Endothelial cell of umbilical vein (primary cell): ENCODE data around the gene ITPR2. TPM values are rescaled to one million over a fixed set of nuclear protein-coding genes. Genes with fewer than 3 reads are reported as not detected.

Experiments used
- BruUV-seq: library from RNA; stranded (reverse); fragments of 400-500 nt; replicated peaks from 2 replicates; lab custom pipeline; 2021; lab: Mats Ljungman, UMichigan
- CTCF ChIA-PET: fragments of 300-600, 350-600 bp; sonication (Branson Sonifier 250); formaldehyde crosslinking; loops from one replicate; lab custom pipeline; 2021; ENCODE audit warnings: antibody characterized with exemption, inconsistent platforms; lab: Charles Lee
- POLR2A ChIA-PET: fragments of 300-600, 350-600 bp; sonication (Branson Sonifier 250); formaldehyde crosslinking; loops from one replicate; lab custom pipeline; 2021; ENCODE audit warnings: antibody characterized with exemption, inconsistent platforms; lab: Charles Lee
- DNase-seq: peaks from one replicate; pipeline ENCODE4 v3.0.0-alpha.2; 2011; ENCODE audit warnings: low read depth, low spot score
- FAIRE-seq: peaks from 2 replicates; lab custom pipeline; 2011; peaks lifted over from hg19 to GRCh38; lab: Jason Lieb, UNC
- H2AFZ ChIP-seq: 2 replicates; pipeline ENCODE4 v1.6.0; 2012; ENCODE audit warnings: low read depth, low read length, control low read depth, inconsistent platforms
- H3K27ac ChIP-seq: 2 replicates; pipeline ENCODE4 v1.5.1; 2011; ENCODE audit warnings: low read depth, mild to moderate bottlenecking, control low read depth, low read length, moderate library complexity; ENCODE audit not compliant: insufficient read depth
- H3K27me3 ChIP-seq, 2 experiments: 2 replicates each; pipeline versions ENCODE4 v1.6.0 to v1.6.1; 2011; ENCODE audit warnings: low read length in 2 of 2, mixed read lengths in 1 of 2; ENCODE audit not compliant: control insufficient read depth in 2 of 2, insufficient read depth in 2 of 2
- H3K36me3 ChIP-seq, 2 experiments: 2 replicates in 1 of 2; 3 replicates in 1 of 2; pipeline ENCODE4 v1.5.1; 2011; ENCODE audit warnings: low read length in 2 of 2, mild to moderate bottlenecking in 1 of 2, moderate library complexity in 1 of 2; ENCODE audit not compliant: control insufficient read depth in 2 of 2, insufficient read depth in 2 of 2; ENCODE audit errors: extremely low read depth in 1 of 2
- H3K4me1 ChIP-seq: 3 replicates; pipeline ENCODE4 v1.5.1; 2011; ENCODE audit warnings: mild to moderate bottlenecking, low read length; ENCODE audit not compliant: control insufficient read depth, insufficient read depth; ENCODE audit errors: extremely low read depth
- H3K4me2 ChIP-seq: 2 replicates; pipeline ENCODE4 v1.6.1; 2011; ENCODE audit warnings: low read length, control low read depth, mixed read lengths; ENCODE audit not compliant: insufficient read depth
- H3K4me3 ChIP-seq, 3 experiments: fragments of 200-600 bp in 1 of 3; sonication (generic), shearing (Covaris generic) in 1 of 3; replicated peaks in 1 of 3; 2 replicates each; pipeline ENCODE4 v1.5.1; 2011 to 2016; ENCODE audit warnings: control low read depth in 3 of 3, low read length in 3 of 3, mild to moderate bottlenecking in 2 of 3, inconsistent platforms in 1 of 3, low read depth in 1 of 3, moderate library complexity in 1 of 3; ENCODE audit not compliant: insufficient read depth in 1 of 3
- H3K79me2 ChIP-seq: 2 replicates; pipeline ENCODE4 v1.6.0; 2012; ENCODE audit warnings: low read length, inconsistent platforms; ENCODE audit not compliant: control insufficient read depth, insufficient read depth
- H3K9ac ChIP-seq: replicated peaks from 2 replicates; pipeline ENCODE3; 2011; ENCODE audit warnings: low read length, control low read depth; ENCODE audit not compliant: insufficient read depth; ENCODE audit errors: extremely low read depth
- H3K9me1 ChIP-seq: replicated peaks from 3 replicates; pipeline ENCODE4 v1.6.0; 2011; ENCODE audit warnings: mild to moderate bottlenecking, low read length; ENCODE audit not compliant: control insufficient read depth, insufficient read depth; ENCODE audit errors: extremely low read depth
- H3K9me3 ChIP-seq: replicated peaks from 2 replicates; pipeline ENCODE4 v1.5.1; 2012; ENCODE audit warnings: low read length, inconsistent platforms; ENCODE audit not compliant: control insufficient read depth, insufficient read depth
- H4K20me1 ChIP-seq: replicated peaks from 2 replicates; pipeline ENCODE3; 2011; ENCODE audit warnings: mild to moderate bottlenecking, low read length; ENCODE audit not compliant: control insufficient read depth, insufficient read depth; ENCODE audit errors: extremely low read depth
- EZH2 ChIP-seq: IDR thresholded peaks from 2 replicates; pipeline ENCODE4 v1.6.1; 2012; ENCODE audit warnings: borderline replicate concordance, low read depth, mild to moderate bottlenecking, moderate library complexity, low read length, inconsistent platforms; ENCODE audit not compliant: severe bottlenecking
- FOS ChIP-seq: IDR thresholded peaks from 2 replicates; pipeline ENCODE4 v1.6.1; 2011; ENCODE audit warnings: mild to moderate bottlenecking, low read length, moderate library complexity, borderline replicate concordance; ENCODE audit not compliant: insufficient read depth
- GATA2 ChIP-seq: IDR thresholded peaks from 2 replicates; pipeline ENCODE4 v1.7.0; 2011; ENCODE audit warnings: low read depth, mild to moderate bottlenecking, moderate library complexity, mixed read lengths, low read length; ENCODE audit not compliant: insufficient read length, insufficient read depth
- JUN ChIP-seq: IDR thresholded peaks from 2 replicates; pipeline ENCODE4 v1.6.1; 2011; ENCODE audit warnings: borderline replicate concordance, low read depth; ENCODE audit not compliant: insufficient read length, insufficient read depth
- MYC ChIP-seq: IDR thresholded peaks from one replicate; pipeline ENCODE4 v1.6.1; 2011; ENCODE audit warnings: mild to moderate bottlenecking, low read depth, low read length
- POLR2A ChIP-seq: IDR thresholded peaks from 2 replicates; pipeline ENCODE4 v1.6.1; 2012; ENCODE audit warnings: low read depth, mild to moderate bottlenecking, control low read depth, low read length
- POLR2AphosphoS5 ChIP-seq: IDR thresholded peaks from 2 replicates; pipeline ENCODE4 v1.6.1; 2012; ENCODE audit warnings: low read depth, mild to moderate bottlenecking, control low read depth, low read length, moderate library complexity; ENCODE audit not compliant: insufficient read depth
- dilution Hi-C: fragments of 300-500 bp; cut with MboI; formaldehyde crosslinking; loops from one replicate; pipeline ENCODE4 v1.15.0; 2019; ENCODE audit warnings: low sequenced_read_pairs; ENCODE audit not compliant: extremely low pct_ligation_motif_present
- intact Hi-C: fragments of 100-400 bp; cut with micrococcal nuclease; formaldehyde crosslinking; loops from one replicate; pipeline ENCODE4 v1.10.0; 2022
- polyA plus RNA-seq, 4 experiments: library from polyadenylated mRNA; depleted of rRNA in 3 of 4; stranded (reverse) in 3 of 4; unstranded in 1 of 4; fragments of >200 nt; gene quantifications; 2 replicates each; pipeline versions ENCODE4 v1.2.1 to v1.2.3, GENCODE V29; 2011 to 2012; ENCODE audit warnings: missing spikeins in 1 of 4
- total RNA-seq: library from RNA; stranded (reverse); gene quantifications from 2 replicates; pipeline ENCODE4 v1.2.3, GENCODE V29; 2021
- TF ChIP-seq, protein P1 (sequence below): IDR thresholded peaks from 2 replicates; pipeline ENCODE4 v1.6.1; 2011; ENCODE audit not compliant: insufficient read depth, insufficient read length
- TF ChIP-seq, protein P2 (sequence below), 2 donors: IDR thresholded peaks; 1 replicate in 1 of 2; 2 replicates in 1 of 2; pipeline ENCODE4 v1.5.1; 2011; ENCODE audit warnings: low read length in 2 of 2, mild to moderate bottlenecking in 2 of 2, moderate library complexity in 2 of 2, control low read depth in 1 of 2, inconsistent platforms in 1 of 2, low read depth in 1 of 2; ENCODE audit not compliant: insufficient read depth in 1 of 2; ENCODE audit errors: extremely low read depth in 1 of 2

Gene ITPR2
- total and polyA plus RNA-seq, 2 donors (not counting 3 experiments of a cell fraction or from before 2014, with no cell fraction given), result 16.2 to 86.8 TPM

GRCh38 chr12:26512213-26512612, 320.8 kb downstream of the ITPR2 start:
- TF ChIP-seq FOS (no peak), POLR2A (no peak), GATA2 (no peak), POLR2AphosphoS5 (no peak), JUN (no peak), MYC (no peak), EZH2 (no peak)
- TF ChIP-seq, protein P1, sequence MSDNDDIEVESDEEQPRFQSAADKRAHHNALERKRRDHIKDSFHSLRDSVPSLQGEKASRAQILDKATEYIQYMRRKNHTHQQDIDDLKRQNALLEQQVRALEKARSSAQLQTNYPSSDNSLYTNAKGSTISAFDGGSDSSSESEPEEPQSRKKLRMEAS, result no peak
- TF ChIP-seq, protein P2, sequence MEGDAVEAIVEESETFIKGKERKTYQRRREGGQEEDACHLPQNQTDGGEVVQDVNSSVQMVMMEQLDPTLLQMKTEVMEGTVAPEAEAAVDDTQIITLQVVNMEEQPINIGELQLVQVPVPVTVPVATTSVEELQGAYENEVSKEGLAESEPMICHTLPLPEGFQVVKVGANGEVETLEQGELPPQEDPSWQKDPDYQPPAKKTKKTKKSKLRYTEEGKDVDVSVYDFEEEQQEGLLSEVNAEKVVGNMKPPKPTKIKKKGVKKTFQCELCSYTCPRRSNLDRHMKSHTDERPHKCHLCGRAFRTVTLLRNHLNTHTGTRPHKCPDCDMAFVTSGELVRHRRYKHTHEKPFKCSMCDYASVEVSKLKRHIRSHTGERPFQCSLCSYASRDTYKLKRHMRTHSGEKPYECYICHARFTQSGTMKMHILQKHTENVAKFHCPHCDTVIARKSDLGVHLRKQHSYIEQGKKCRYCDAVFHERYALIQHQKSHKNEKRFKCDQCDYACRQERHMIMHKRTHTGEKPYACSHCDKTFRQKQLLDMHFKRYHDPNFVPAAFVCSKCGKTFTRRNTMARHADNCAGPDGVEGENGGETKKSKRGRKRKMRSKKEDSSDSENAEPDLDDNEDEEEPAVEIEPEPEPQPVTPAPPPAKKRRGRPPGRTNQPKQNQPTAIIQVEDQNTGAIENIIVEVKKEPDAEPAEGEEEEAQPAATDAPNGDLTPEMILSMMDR (IDR thresholded peaks at IDR 0.05; ENCODE audit: extremely low read depth in 1 of 2, insufficient read depth in 1 of 2, low read depth in 1 of 2, low read length in 2 of 2), result no peak
- POLR2A ChIA-PET, result no interaction called here
- Histone ChIP-seq H3K27me3 (no peaks in the 10 kb centered on the region), H4K20me1 (no peaks in the 10 kb centered on the region), H3K36me3 (no peaks in the 10 kb centered on the region), H3K9me3 (no peaks in the 10 kb centered on the region), H3K27ac (no peak overlapping the region), H2AFZ (no peak overlapping the region), H3K9ac (no peak overlapping the region), H3K4me2 (no peak overlapping the region), H3K4me3 (no peak overlapping the region), H3K4me1 (no peaks in the 10 kb centered on the region), H3K9me1 (no peaks in the 10 kb centered on the region), H3K79me2 (no peaks in the 10 kb centered on the region)
- intact Hi-C loops (no loop called here), dilution Hi-C loops (no loop called here)
- CTCF ChIA-PET, result interaction anchor here (1.1 kb wide), 2 partner anchors 13 to 32 kb away, joined by 3 to 4 read pairs; no protein-coding TSS in a partner anchor
- no peak for DNase-seq
- no TSS peak for BruUV-seq
- no peak for FAIRE-seq
